Ascending aorta (tissue), 2 donors: ENCODE results near the gene NKAIN2. TPM values are rescaled to one million over a fixed set of nuclear protein-coding genes. Genes with fewer than 3 reads are reported as not detected.

Experiments used
- DNase-seq, 2 donors: peaks; one replicate each; pipeline ENCODE4 v3.0.0-alpha.2; 2019; ENCODE audit warnings: low spot score in 2 of 2
- H3K27ac ChIP-seq, 2 donors: fragments of 200-600 bp; sonication (generic); one replicate each; pipeline ENCODE4 v1.5.1; 2016 to 2017; ENCODE audit warnings: mild to moderate bottlenecking in 1 of 2
- H3K27me3 ChIP-seq: fragments of 200-600 bp; sonication (generic); one replicate; pipeline ENCODE4 v1.5.1; 2017
- H3K36me3 ChIP-seq, 2 donors: fragments of 200-600 bp; sonication (generic); one replicate each; pipeline ENCODE4 v1.5.1; 2016
- H3K4me1 ChIP-seq, 2 donors: fragments of 200-600 bp; sonication (generic); one replicate each; pipeline ENCODE4 v1.5.1; 2016 to 2017; ENCODE audit warnings: mild to moderate bottlenecking in 1 of 2
- H3K4me3 ChIP-seq, 2 donors: fragments of 200-600 bp; sonication (generic); one replicate each; pipeline ENCODE4 v1.5.1; 2016 to 2017; ENCODE audit warnings: mild to moderate bottlenecking in 1 of 2
- H3K9me3 ChIP-seq, 2 donors: fragments of 200-600 bp; sonication (generic); one replicate each; pipeline ENCODE4 v1.5.1; 2016
- CTCF ChIP-seq, 3 experiments: fragments of 200-600 bp in 2 of 3; fragments of 450-650 bp in 1 of 3; sonication (generic) in 2 of 3; IDR thresholded peaks; one replicate each; pipeline ENCODE4 v1.5.1; 2016 to 2019; ENCODE audit warnings: antibody characterized with exemption in 3 of 3, mild to moderate bottlenecking in 1 of 3, moderate library complexity in 1 of 3
- intact Hi-C: fragments of 100-400 bp; cut with DNase I; formaldehyde crosslinking; loops from one replicate; pipeline ENCODE4 v1.15.1; 2023
- total RNA-seq: library from RNA; depleted of rRNA; stranded (reverse); fragments of >200 nt; gene quantifications from one replicate; pipeline ENCODE4 v1.1.0, GENCODE V29; 2016

NKAIN2 gene
- total RNA-seq, 1 donor from 2014 or later = 0.11 TPM

GRCh38 chr6:124371974-124372475 is 568.4 kb downstream of the NKAIN2 start:
- Histone ChIP-seq H3K9me3 (no peaks in the 10 kb centered on the region), H3K36me3 (no peaks in the 10 kb centered on the region), H3K4me1 (no peaks in the 10 kb centered on the region), H3K4me3 (no peak overlapping the region), H3K27me3 (no peaks in the 10 kb centered on the region), H3K27ac (no peak overlapping the region)
- no peak for TF ChIP-seq CTCF (IDR thresholded peaks at IDR 0.05)
- DNase-seq = no peak
- intact Hi-C loops = no loop called here

DNA sequence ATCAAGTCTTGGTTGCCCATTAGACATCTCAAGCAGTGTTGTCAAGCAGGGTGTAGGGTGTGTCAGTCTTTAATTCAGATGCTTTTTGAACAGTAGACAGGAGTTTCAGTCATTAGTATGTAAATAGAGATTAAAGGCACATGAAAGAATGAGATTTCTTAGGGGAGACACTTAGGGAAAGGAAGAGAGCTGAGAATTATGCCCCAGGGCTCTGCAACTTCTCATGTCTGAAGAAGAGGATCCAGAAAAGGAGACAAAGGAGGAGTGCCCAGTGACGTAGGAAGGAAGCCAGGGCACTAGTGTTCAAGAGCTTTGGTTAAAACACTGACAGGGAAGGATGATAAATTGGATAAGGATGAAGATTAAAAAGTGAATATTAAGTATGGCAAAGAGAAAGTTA is 569.7 kb downstream of the NKAIN2 start:
- H3K36me3 ChIP-seq = no peaks in the 10 kb centered on the region
- H3K27me3 ChIP-seq = no peaks in the 10 kb centered on the region
- H3K4me1 ChIP-seq = no peaks in the 10 kb centered on the region
- H3K9me3 ChIP-seq = no peaks in the 10 kb centered on the region
- no peak for TF ChIP-seq CTCF (IDR thresholded peaks at IDR 0.05)
- intact Hi-C loops = no loop called here
- no peak overlapping the region for H3K4me3 ChIP-seq
- no peak for DNase-seq
- no peak overlapping the region for H3K27ac ChIP-seq

DNA sequence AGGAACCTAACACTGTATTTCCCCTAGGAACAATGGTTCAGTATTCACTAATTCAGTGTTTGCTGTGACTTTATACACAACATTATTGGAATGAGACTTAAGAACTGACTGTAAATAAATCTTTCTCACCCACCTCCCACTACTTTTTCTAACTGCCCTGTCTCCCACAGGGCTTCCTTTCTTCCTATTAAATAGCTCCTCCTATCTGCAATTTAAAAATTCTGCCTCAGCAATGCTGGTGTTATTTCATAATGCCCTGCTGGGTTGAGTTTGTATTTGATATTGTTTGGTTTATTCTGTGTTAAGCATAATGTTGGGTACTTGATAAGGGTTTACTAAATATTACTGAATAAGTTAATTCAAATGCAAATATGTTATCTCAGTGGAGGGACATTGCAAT is 585.5 kb downstream of the NKAIN2 start:
- Histone ChIP-seq H3K27me3 (no peaks in the 10 kb centered on the region), H3K27ac (no peak overlapping the region), H3K9me3 (no peaks in the 10 kb centered on the region), H3K4me1 (no peaks in the 10 kb centered on the region), H3K4me3 (no peak overlapping the region), H3K36me3 (no peaks in the 10 kb centered on the region)
- intact Hi-C loops = no loop called here
- DNase-seq = no peak
- no peak for TF ChIP-seq CTCF (IDR thresholded peaks at IDR 0.05)

GRCh38 chr6:124393536-124393935 is 589.9 kb downstream of the NKAIN2 start:
- H3K4me3 ChIP-seq = no peak overlapping the region
- intact Hi-C loops = no loop called here
- H3K36me3 ChIP-seq = no peaks in the 10 kb centered on the region
- no peak overlapping the region for H3K27ac ChIP-seq
- no peak for DNase-seq
- H3K4me1 ChIP-seq = no peaks in the 10 kb centered on the region
- no peaks in the 10 kb centered on the region for H3K9me3 ChIP-seq
- TF ChIP-seq CTCF (IDR thresholded peaks at IDR 0.05) = no peak
- H3K27me3 ChIP-seq = no peaks in the 10 kb centered on the region

- no peak overlapping the region for H3K4me3 ChIP-seq
- DNase-seq = no peak
- H3K27me3 ChIP-seq = no peaks in the 10 kb centered on the region
- no peaks in the 10 kb centered on the region for H3K4me1 ChIP-seq
- H3K36me3 ChIP-seq = no peaks in the 10 kb centered on the region
- no peaks in the 10 kb centered on the region for H3K9me3 ChIP-seq
- H3K27ac ChIP-seq = no peak overlapping the region
- intact Hi-C loops = no loop called here
- TF ChIP-seq CTCF (IDR thresholded peaks at IDR 0.05) = no peak
Observed at GRCh38 chr6:124396361-124396760, 592.7 kb downstream of the NKAIN2 start.
